ENCODE data around the gene SNCG.

- TF ChIP-seq POLR2AphosphoS5 (IDR thresholded peaks at IDR 0.05; ENCODE audit: low read depth, low read length) (no peak), TAF1 (IDR thresholded peaks at IDR 0.05; ENCODE audit: borderline replicate concordance, insufficient read depth, low read length) (no peak), REST (IDR thresholded peaks at IDR 0.05; ENCODE audit: insufficient read depth in 1 of 2, low read depth in 2 of 2, low read length in 2 of 2) (no peak), FOXP2 (optimal IDR thresholded peaks at IDR 0.05; ENCODE audit: borderline replicate concordance, extremely low read depth, extremely low read length, insufficient read depth) (no peak)
These were observed 4.5 kb downstream of the SNCG start for GRCh38 chr10:86962981-86963310.

All from PFSK-1 (cell line).